HepG2 (cell line): ENCODE measurements around the gene MRPS18C. TPM values are rescaled to one million over a fixed set of nuclear protein-coding genes. Genes with fewer than 3 reads are reported as not detected.

Experiments used
- ARID5B ChIP-seq: IDR thresholded peaks from 2 replicates; pipeline ENCODE4 v1.4.0; 2020; ENCODE audit warnings: mild to moderate bottlenecking, missing genetic modification reagents
- ATF2 ChIP-seq: sonication (generic); formaldehyde crosslinking; IDR thresholded peaks from 2 replicates; pipeline ENCODE4 v1.4.0; 2020; ENCODE audit warnings: missing genetic modification reagents
- CERS6 ChIP-seq: sonication (generic); formaldehyde crosslinking; IDR thresholded peaks from 2 replicates; pipeline ENCODE4 v1.5.0; 2020; ENCODE audit warnings: missing genetic modification reagents
- DPF2 ChIP-seq: sonication (generic); formaldehyde crosslinking; IDR thresholded peaks from 2 replicates; pipeline ENCODE4 v1.4.0; 2020; ENCODE audit warnings: mild to moderate bottlenecking, low read depth, missing genetic modification reagents, borderline replicate concordance
- ELF3 ChIP-seq: IDR thresholded peaks from 2 replicates; pipeline ENCODE4 v1.6.1; 2016; ENCODE audit warnings: missing genetic modification reagents, missing compliant biosample characterization
- ESRRA ChIP-seq: sonication (generic); formaldehyde crosslinking; IDR thresholded peaks from 2 replicates; pipeline ENCODE4 v1.5.1; 2020; ENCODE audit warnings: mild to moderate bottlenecking, low read depth, missing genetic modification reagents
- FOXA3 ChIP-seq: IDR thresholded peaks from 2 replicates; pipeline ENCODE4 v1.6.1; 2016; ENCODE audit warnings: missing genetic modification reagents, missing compliant biosample characterization
- GATAD2A ChIP-seq: IDR thresholded peaks from 2 replicates; pipeline ENCODE4 v1.6.1; 2016
- HNRNPH1 ChIP-seq: fragments of 200-400 bp; formaldehyde crosslinking; optimal IDR thresholded peaks from 2 replicates; pipeline ENCODE3; 2017; ENCODE audit warnings: mild to moderate bottlenecking, low read depth, low read length
- LCORL ChIP-seq, 2 experiments: fragments of 450-650 bp in 1 of 2; sonication (generic) in 1 of 2; formaldehyde crosslinking in 1 of 2; IDR thresholded peaks; 2 replicates each; pipeline versions ENCODE4 v1.5.0 to v1.6.1; 2017 to 2020; ENCODE audit warnings: antibody characterized with exemption in 1 of 2, missing genetic modification reagents in 1 of 2
- NFIC ChIP-seq: IDR thresholded peaks from 2 replicates; pipeline ENCODE4 v1.6.1; 2012; ENCODE audit warnings: mild to moderate bottlenecking, low read length, inconsistent platforms
- SOX5 ChIP-seq: IDR thresholded peaks from 2 replicates; pipeline ENCODE4 v1.6.1; 2016; ENCODE audit warnings: borderline replicate concordance
- TCF7L2 ChIP-seq: IDR thresholded peaks from 2 replicates; pipeline ENCODE4 v1.6.1; 2011; ENCODE audit warnings: mild to moderate bottlenecking, low read depth, low read length, moderate library complexity
- XRCC5 ChIP-seq: fragments of 200-400 bp; formaldehyde crosslinking; optimal IDR thresholded peaks from 2 replicates; pipeline ENCODE3; 2017; ENCODE audit warnings: mild to moderate bottlenecking, low read length
- YY1 ChIP-seq: IDR thresholded peaks from 2 replicates; pipeline ENCODE4 v1.6.1; 2011; ENCODE audit warnings: low read length, low read depth, moderate library complexity, mild to moderate bottlenecking; ENCODE audit not compliant: insufficient read depth, insufficient replicate concordance
- ZBTB21 ChIP-seq: sonication (generic); formaldehyde crosslinking; IDR thresholded peaks from 2 replicates; pipeline ENCODE4 v1.4.0; 2020; ENCODE audit warnings: missing genetic modification reagents
- ZFP36L1 ChIP-seq: sonication (generic); formaldehyde crosslinking; IDR thresholded peaks from 2 replicates; pipeline ENCODE4 v1.8.0; 2022; ENCODE audit warnings: mild to moderate bottlenecking, missing genetic modification reagents, moderate library complexity
- ZNF577 ChIP-seq: sonication (generic); formaldehyde crosslinking; IDR thresholded peaks from 2 replicates; pipeline ENCODE4 v1.4.0; 2020; ENCODE audit warnings: mild to moderate bottlenecking, low read depth, missing genetic modification reagents, borderline replicate concordance
- ZNF674 ChIP-seq: sonication (generic); formaldehyde crosslinking; IDR thresholded peaks from 2 replicates; pipeline ENCODE4 v1.5.0; 2020; ENCODE audit warnings: low read depth, mild to moderate bottlenecking, missing genetic modification reagents
- ZZZ3 ChIP-seq: sonication (generic); formaldehyde crosslinking; IDR thresholded peaks from 2 replicates; pipeline ENCODE4 v1.4.0; 2020; ENCODE audit warnings: missing genetic modification reagents, mild to moderate bottlenecking, borderline replicate concordance
- polyA plus RNA-seq, 8 experiments: library from polyadenylated mRNA; depleted of rRNA in 3 of 8; stranded (reverse) in 7 of 8; unstranded in 1 of 8; fragments of >200 nt; fragmentation: Illumina TruSeq in 4 of 8; extraction: Trizol in 4 of 8; gene quantifications; 2 replicates each; pipeline versions ENCODE4 v1.2.1 to v1.2.3, GENCODE V29; 2011 to 2016; ENCODE audit warnings: low read depth in 4 of 8, missing spikeins in 1 of 8, mixed read lengths in 1 of 8; ENCODE audit not compliant: insufficient read depth in 1 of 8
- total RNA-seq, 5 experiments: library from RNA; depleted of rRNA; stranded (reverse); fragments of >200 nt; fragmentation: Illumina TruSeq; extraction: Trizol; gene quantifications; 2 replicates each; pipeline ENCODE4 v1.2.3, GENCODE V29; 2016; ENCODE audit warnings: low read depth in 1 of 5
- TF ChIP-seq, protein P1 (sequence below): sonication (generic); formaldehyde crosslinking; IDR thresholded peaks from 2 replicates; pipeline ENCODE4 v1.9.0; 2022; ENCODE audit warnings: low read depth, missing genetic modification reagents

Gene MRPS18C
- total and polyA plus RNA-seq, 2 of the 13 experiments (the other 11 are each of a cell fraction or from before 2014, with no cell fraction given), result 45.4 to 124 TPM

- peak; percentile 30 for TF ChIP-seq FOXA3 (CRISPR knock-in tag)
- no peak for TF ChIP-seq XRCC5
- 0 out of 2 replicates have a peak, but pooled peaks have one; percentile 40 for TF ChIP-seq LCORL (IDR thresholded peaks at IDR 0.05)
- TF ChIP-seq LCORL (CRISPR knock-in tag; IDR thresholded peaks at IDR 0.05), result no peak
- no peak for TF ChIP-seq TCF7L2
- peak; percentile 73 for TF ChIP-seq GATAD2A (CRISPR knock-in tag)
- TF ChIP-seq CERS6, result no peak
- no peak for TF ChIP-seq ZNF577 (CRISPR knock-in tag)
- peak; percentile 59; the same call in 1 of the 2 replicates for TF ChIP-seq ARID5B (CRISPR knock-in tag)
- TF ChIP-seq, protein P1, sequence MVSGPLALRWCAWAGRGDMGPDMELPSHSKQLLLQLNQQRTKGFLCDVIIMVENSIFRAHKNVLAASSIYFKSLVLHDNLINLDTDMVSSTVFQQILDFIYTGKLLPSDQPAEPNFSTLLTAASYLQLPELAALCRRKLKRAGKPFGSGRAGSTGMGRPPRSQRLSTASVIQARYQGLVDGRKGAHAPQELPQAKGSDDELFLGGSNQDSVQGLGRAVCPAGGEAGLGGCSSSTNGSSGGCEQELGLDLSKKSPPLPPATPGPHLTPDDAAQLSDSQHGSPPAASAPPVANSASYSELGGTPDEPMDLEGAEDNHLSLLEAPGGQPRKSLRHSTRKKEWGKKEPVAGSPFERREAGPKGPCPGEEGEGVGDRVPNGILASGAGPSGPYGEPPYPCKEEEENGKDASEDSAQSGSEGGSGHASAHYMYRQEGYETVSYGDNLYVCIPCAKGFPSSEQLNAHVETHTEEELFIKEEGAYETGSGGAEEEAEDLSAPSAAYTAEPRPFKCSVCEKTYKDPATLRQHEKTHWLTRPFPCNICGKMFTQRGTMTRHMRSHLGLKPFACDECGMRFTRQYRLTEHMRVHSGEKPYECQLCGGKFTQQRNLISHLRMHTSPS (CRISPR knock-in tag), result no peak
- TF ChIP-seq ELF3 (CRISPR knock-in tag), result 0 out of 2 replicates have a peak, but pooled peaks have one; percentile 21
- TF ChIP-seq DPF2, result 0 out of 2 replicates have a peak, but pooled peaks have one; percentile 24
- peak; percentile 85 for TF ChIP-seq SOX5
- no peak for TF ChIP-seq ZFP36L1 (CRISPR knock-in tag)
- TF ChIP-seq YY1, result no peak
- no peak for TF ChIP-seq ESRRA (CRISPR knock-in tag)
- TF ChIP-seq NFIC, result 0 out of 2 replicates have a peak, but pooled peaks have one; percentile 14
- no peak for TF ChIP-seq ZBTB21 (CRISPR knock-in tag)
- TF ChIP-seq ZZZ3 (CRISPR knock-in tag), result no peak
- no peak for TF ChIP-seq ZNF674 (CRISPR knock-in tag)
- no peak for TF ChIP-seq HNRNPH1
- peak; percentile 62; the same call in 1 of the 2 replicates for TF ChIP-seq ATF2 (CRISPR knock-in tag)
These were observed 30.7 kb downstream of the MRPS18C start (continued) for GRCh38 chr4:83486457-83487129.
